Activated naive CD8-positive, alpha-beta T cell treated with anti-CD3 and anti-CD28 coated beads, Interleukin-2, amount 10 ng/mL, durations not matched to agents 7 days and 5 days (primary cell): ENCODE results near the gene RACGAP1. TPM values are rescaled to one million over a fixed set of nuclear protein-coding genes. Genes with fewer than 3 reads are reported as not detected.

Experiments
- ATAC-seq: fragments of 150-1000 bp; cut with Tn5 transposase; one replicate; pipeline ENCODE4 v1.10.0; 2021; ENCODE audit warnings: low read depth, moderate library complexity
- POLR2A ChIA-PET: fragments of 350-600 bp; sonication (Branson Sonifier 250); formaldehyde crosslinking; loops from one replicate; lab custom pipeline; 2021; ENCODE audit warnings: antibody characterized with exemption; lab: Charles Lee
- DNase-seq: peaks from one replicate; pipeline ENCODE4 v3.0.0; 2021
- H3K27ac Mint-ChIP-seq: one replicate; pipeline ENCODE4 v1.8.0; 2022; ENCODE audit warnings: mild to moderate bottlenecking, mixed read lengths
- H3K27me3 Mint-ChIP-seq: one replicate; pipeline ENCODE4 v1.8.0; 2022; ENCODE audit warnings: mild to moderate bottlenecking, moderate library complexity, mixed read lengths
- H3K36me3 Mint-ChIP-seq: one replicate; pipeline ENCODE4 v1.8.0; 2021; ENCODE audit warnings: mild to moderate bottlenecking, mixed read lengths
- H3K4me1 Mint-ChIP-seq: one replicate; pipeline ENCODE4 v1.8.0; 2021; ENCODE audit warnings: mixed read lengths
- H3K4me3 Mint-ChIP-seq: one replicate; pipeline ENCODE4 v1.8.0; 2022; ENCODE audit warnings: mild to moderate bottlenecking, moderate library complexity, mixed read lengths
- H3K9me3 Mint-ChIP-seq: one replicate; pipeline ENCODE4 v1.8.0; 2021; ENCODE audit warnings: mixed read lengths
- total RNA-seq, 2 experiments: library from RNA; stranded (reverse); gene quantifications; one replicate each; pipeline ENCODE4 v1.2.3, GENCODE V29; 2021

RACGAP1 gene
- total RNA-seq, 2 experiments from 2014 or later: 132 to 135 TPM

DNA sequence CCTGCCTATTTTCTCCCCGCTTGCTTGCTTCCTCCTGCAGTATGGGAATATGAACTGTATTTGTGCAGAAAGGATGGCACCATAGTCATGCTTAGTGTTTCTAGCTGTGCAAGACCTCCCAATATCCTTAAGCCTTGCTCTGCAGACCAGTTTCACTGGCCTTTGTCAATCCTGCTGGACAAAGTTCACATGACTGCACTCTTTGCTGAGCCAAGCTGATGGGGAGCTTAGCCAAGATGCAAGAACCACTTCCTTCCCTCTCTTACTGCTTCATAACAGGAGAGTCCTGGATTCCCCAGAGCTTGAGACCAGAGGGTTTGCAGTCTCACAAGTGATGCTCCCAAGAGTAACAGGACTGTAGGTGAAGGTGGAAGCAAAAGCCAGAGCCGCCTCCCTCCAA lies 35.9 kb upstream of the RACGAP1 start:
- DNase-seq: no peak
- Mint-ChIP-seq H3K4me3 (peak overlapping the region; percentile 46), H3K27ac (peak overlapping the region; percentile 76)

DNA sequence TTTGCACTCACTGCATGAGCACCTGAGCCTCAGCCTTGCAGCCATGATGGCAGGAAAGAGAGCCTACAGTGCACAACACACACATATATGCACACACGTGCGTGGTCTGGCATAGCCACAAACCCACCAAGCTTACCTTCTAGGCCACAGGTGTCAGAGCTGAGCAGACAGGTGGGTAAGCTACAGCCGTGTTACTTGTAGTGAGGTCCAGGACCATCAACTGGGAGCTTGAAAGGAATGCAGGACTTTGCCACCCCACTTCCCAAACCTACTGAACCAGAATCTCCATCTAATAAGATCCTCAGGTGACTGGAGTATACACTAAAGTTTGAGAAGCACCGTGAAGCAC lies 34.8 kb upstream of the RACGAP1 start:
- Mint-ChIP-seq H3K9me3 (no peaks in the 10 kb centered on the region), H3K4me1 (peaks cover 61% of the 10 kb centered on the region), H3K27ac (peak overlapping the region; percentile 91), H3K4me3 (peak overlapping the region; percentile 78), H3K36me3 (peaks cover 18% of the 10 kb centered on the region), H3K27me3 (peaks cover 4% of the 10 kb centered on the region)
- DNase-seq (no peak), ATAC-seq (no peak)
- POLR2A ChIA-PET: interaction anchor here (0.6 to 2.8 kb wide), 8 partner anchors 8 to 318 kb away, joined by 3 to 17 read pairs (median 6); partner anchors contain the start of genes CERS5, COX14, RACGAP1 and TMBIM6

More for the DNA sequence above, 35.9 kb upstream of the RACGAP1 start:
- Mint-ChIP-seq H3K4me1 (peaks cover 55% of the 10 kb centered on the region), H3K9me3 (no peaks in the 10 kb centered on the region), H3K36me3 (peaks cover 18% of the 10 kb centered on the region), H3K27me3 (peaks cover 4% of the 10 kb centered on the region)
- ATAC-seq: no peak
- POLR2A ChIA-PET: interaction anchor here (0.9 kb wide), 1 partner anchor 9 kb away, joined by 3 read pairs; no protein-coding TSS in a partner anchor

DNA sequence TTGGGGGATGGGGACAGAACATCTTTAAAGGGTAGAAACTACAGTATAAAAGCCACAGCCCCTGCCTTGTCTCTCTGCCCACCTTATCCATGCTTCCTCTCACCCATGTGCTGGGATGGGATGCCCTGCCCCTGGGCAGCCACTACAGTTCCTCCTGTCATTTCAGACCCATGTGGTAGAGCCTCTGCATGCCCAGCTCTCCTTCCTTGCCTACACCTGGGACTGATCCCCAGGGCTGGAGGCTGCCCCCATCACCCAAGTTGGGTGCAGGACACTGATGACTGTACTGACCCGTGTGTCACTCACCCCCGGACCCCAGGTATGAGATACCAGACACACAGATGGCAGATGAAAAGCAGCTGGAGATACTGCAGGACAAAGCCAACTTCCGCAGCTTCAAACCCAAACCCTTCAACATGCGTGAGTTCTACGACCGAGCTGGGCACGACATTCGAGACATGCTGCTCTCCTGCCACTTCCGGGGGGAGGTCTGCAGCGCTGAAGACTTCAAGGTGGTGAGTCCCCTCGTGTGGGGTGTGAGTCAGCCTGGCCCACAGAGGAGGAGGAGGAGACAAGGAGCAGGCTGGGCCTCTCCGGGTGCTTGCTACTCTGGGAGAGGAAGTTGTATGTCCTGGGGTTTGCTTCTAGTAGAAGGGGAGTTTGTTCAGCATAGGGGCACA lies 34.3 kb upstream of the RACGAP1 start:
- Mint-ChIP-seq H3K36me3 (peaks cover 18% of the 10 kb centered on the region), H3K4me3 (peak overlapping the region; percentile 78), H3K9me3 (no peaks in the 10 kb centered on the region), H3K27ac (peak overlapping the region; percentile 91), H3K27me3 (peaks cover 4% of the 10 kb centered on the region), H3K4me1 (peaks cover 61% of the 10 kb centered on the region)
- POLR2A ChIA-PET: interaction anchor here (0.6 to 2.8 kb wide), 15 partner anchors 9 to 318 kb away, joined by 3 to 17 read pairs (median 4); partner anchors contain the start of genes CERS5, COX14, RACGAP1 and SMARCD1
- DNase-seq (peak; percentile 74), ATAC-seq (peak; percentile 79)

DNA sequence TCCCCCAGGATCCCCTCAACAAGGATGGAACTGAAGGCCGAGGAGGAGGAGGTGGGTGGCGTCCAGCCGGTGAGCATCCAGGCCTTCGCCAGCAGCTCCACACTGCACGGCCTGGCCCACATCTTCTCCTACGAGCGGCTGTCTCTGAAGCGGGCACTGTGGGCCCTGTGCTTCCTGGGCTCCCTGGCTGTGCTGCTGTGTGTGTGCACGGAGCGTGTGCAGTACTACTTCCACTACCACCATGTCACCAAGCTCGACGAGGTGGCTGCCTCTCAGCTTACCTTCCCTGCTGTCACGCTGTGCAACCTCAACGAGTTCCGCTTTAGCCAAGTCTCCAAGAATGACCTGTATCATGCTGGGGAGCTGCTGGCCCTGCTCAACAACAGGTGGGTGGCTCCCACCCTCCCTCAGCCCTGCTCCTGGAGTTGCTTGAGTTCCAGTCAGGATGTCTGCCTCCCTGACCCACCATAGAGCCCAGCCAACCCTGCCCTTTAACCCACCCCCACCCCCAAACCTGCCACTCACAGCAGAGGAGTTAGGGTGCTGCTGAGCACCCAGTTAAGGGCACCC lies 33.5 kb upstream of the RACGAP1 start:
- Mint-ChIP-seq H3K4me1 (peaks cover 61% of the 10 kb centered on the region), H3K4me3 (peak overlapping the region; percentile 78), H3K36me3 (peaks cover 17% of the 10 kb centered on the region), H3K9me3 (no peaks in the 10 kb centered on the region), H3K27me3 (peaks cover 5% of the 10 kb centered on the region), H3K27ac (peak overlapping the region; percentile 91)
- peak; percentile 63 for DNase-seq
- peak; percentile 53 for ATAC-seq
- POLR2A ChIA-PET: interaction anchor here (0.6 to 2.8 kb wide), 13 partner anchors 12 to 317 kb away, joined by 3 to 17 read pairs (median 4); partner anchors contain the start of genes CERS5, COX14, RACGAP1 and SMARCD1

DNA sequence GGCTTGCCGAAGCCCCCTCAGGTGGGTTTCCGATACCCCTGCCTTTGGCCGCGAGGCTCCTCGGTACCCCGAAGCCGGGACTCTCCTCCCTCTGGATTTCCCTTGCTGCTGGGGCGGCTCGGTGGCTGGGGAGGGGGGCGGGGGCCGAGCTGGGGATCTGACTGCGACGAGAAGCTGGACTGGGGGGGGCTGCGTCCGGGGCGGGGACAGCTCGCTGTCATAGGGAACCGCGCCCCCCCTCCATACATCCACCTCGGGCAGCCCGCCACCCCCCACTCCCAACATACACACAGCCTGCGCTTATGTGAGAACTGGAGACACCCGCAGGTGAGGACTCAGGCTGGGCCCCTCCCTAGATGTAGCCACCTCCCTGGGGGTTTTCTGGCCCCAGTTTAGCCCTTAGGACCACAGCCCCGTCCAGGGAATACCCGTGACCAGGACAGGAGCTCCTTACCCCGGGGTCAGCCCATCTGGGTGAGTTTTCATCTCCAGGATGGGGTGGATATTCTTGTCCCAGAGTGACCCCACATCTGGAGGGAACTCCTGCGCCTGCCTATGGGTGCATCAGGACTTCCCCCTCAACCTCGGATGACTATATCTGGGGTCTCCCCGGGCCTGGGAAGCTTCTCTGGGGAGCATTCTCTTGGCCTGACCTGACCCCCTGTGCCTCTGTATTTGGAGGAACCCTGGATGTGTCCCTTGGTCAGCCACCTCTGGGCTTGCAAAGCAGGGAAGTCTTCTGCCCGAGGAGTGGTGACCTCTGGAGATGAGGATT lies 32.8 kb upstream of the RACGAP1 start:
- peak overlapping the region; percentile 78 for H3K4me3 Mint-ChIP-seq
- no peaks in the 10 kb centered on the region for H3K9me3 Mint-ChIP-seq
- POLR2A ChIA-PET: interaction anchor here (0.5 to 2.8 kb wide), 9 partner anchors 11 to 317 kb away, joined by 3 to 17 read pairs (median 4); partner anchors contain the start of genes CERS5, RACGAP1 and TMBIM6
- H3K36me3 Mint-ChIP-seq: peaks cover 14% of the 10 kb centered on the region
- DNase-seq (peak; percentile 51), ATAC-seq (no peak)
- H3K27ac Mint-ChIP-seq: peak overlapping the region; percentile 91
- peaks cover 59% of the 10 kb centered on the region for H3K4me1 Mint-ChIP-seq
- peaks cover 7% of the 10 kb centered on the region for H3K27me3 Mint-ChIP-seq

DNA sequence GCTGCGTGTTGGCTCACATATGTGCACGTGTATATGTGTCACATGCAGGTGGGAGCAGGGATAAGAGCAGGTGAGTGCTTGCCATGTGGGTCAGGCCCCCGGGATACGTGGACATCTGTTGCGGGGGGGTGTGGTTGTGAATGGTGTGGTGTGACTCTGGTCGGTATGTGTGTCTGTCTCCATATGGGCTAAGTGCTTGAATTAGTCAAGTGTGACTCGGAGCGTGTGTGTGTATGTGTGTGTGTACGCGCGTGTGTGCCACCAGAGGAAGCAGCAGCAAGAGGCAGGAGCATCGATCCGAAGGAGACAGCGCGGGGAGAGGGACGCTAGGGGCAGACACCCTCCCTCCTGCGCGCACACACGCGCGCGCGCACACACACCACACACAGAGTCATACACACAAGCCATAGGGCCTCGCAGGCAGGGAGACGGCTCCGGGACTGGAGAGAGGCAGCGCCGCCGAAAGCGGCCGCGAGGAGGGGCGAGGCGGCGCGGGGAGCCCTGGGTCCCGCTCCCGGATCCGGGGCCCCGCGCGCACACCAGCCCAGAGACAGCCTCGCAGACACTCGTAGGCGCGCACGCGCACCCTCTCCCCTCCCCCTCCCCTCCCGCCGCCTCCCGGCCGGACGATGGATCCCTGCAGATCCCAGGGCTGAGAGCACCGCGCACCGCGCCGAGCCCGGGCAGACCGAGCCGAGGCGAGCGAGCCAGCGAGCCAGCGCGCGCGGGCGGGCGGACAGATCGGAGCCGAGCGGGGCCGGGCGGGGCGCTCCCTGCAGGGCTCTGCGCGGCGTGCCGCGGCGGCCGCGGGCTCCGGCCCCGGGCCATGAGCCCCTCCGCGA lies 31.9 kb upstream of the RACGAP1 start, which contains the start of gene ASIC1:
Gene ASIC1, plus strand, starts transcription at position 597 of the 842 bp plus-strand sequence. CDS start 1,171 bp downstream, outside the sequence.
- Mint-ChIP-seq H3K4me1 (peaks cover 53% of the 10 kb centered on the region), H3K36me3 (peaks cover 13% of the 10 kb centered on the region), H3K4me3 (peak within 1 kb of the TSS; percentile 88), H3K9me3 (no peaks in the 10 kb centered on the region), H3K27me3 (peaks cover 14% of the 10 kb centered on the region), H3K27ac (peak within 1 kb of the TSS; percentile 91)
- POLR2A ChIA-PET: interaction anchor here (0.8 to 2.8 kb wide), 4 partner anchors 28 to 110 kb away, joined by 3 to 10 read pairs (median 6); partner anchors contain the start of genes CERS5 and SMARCD1
- ATAC-seq (peak; percentile 38), DNase-seq (peak; percentile 78)

DNA sequence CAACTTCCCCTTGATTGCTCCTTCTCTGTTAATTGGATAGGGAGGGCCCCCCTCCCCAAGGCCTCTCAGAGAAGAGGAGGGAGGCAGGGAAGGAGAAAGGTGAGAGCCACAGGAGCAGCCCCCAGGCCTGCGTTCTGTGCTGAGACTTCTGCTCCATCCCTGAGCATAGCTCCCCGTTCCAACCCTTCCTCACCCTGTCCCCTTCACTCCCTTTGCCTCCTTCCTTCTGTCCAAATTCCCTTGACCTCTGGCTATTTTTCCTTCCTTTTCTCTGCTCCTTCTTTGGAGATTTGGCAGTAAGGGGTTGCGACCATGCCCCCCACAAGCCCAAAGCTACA lies 31.3 kb upstream of the RACGAP1 start:
- peaks cover 20% of the 10 kb centered on the region for H3K27me3 Mint-ChIP-seq
- H3K27ac Mint-ChIP-seq: peak overlapping the region; percentile 84
- peaks cover 7% of the 10 kb centered on the region for H3K36me3 Mint-ChIP-seq
- DNase-seq: no peak
- no peaks in the 10 kb centered on the region for H3K9me3 Mint-ChIP-seq
- no peak for ATAC-seq
- H3K4me1 Mint-ChIP-seq: peaks cover 49% of the 10 kb centered on the region
- POLR2A ChIA-PET: interaction anchor here (1.1 to 1.8 kb wide), 4 partner anchors 17 to 89 kb away, joined by 4 to 7 read pairs (median 6); partner anchors contain the start of gene SMARCD1
- H3K4me3 Mint-ChIP-seq: peak overlapping the region; percentile 88

DNA sequence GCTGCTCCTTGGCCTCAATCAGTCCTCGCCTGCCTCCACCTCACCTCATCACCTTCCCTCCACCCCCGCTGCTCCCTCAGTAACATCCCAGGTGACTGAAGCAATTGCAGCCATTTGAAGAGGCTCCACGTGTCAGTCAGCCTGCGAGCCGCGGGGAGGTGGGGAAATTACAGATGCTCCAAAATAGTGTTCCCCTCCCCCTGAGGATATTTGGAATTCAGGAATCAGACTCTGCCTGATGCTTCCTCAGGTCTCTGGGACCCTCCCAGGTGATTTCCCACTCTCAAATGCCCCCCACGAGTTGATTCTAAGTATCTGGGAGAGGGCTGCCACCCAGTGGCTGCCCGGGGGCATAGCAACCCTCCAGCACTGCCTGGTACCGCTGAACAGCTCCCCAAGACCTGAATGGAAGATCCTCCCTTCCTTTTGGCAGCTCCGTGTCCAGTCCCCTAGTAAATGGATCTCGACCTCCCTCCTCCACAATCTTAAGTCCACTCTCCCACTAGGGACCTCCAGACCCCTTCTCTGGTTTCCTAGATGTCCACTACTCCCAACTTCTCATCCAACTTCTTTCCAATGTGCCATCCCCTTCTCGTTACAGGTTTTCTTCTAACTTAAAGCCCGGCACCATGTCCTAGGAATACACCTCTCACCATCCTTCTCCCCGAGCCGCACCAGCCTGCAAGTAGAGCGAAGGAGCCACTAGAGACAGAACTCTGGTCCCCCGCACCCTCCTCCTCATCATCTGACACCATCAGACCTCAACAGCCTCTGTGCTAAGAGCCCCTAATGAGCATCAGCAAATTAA lies 30.7 kb upstream of the RACGAP1 start:
- DNase-seq (peak; percentile 72), ATAC-seq (no peak)
- peak overlapping the region; percentile 21 for H3K4me3 Mint-ChIP-seq
- peaks cover 26% of the 10 kb centered on the region for H3K27me3 Mint-ChIP-seq
- H3K36me3 Mint-ChIP-seq: peaks cover 1% of the 10 kb centered on the region
- POLR2A ChIA-PET: interaction anchor here (1.1 to 1.8 kb wide), 4 partner anchors 16 to 89 kb away, joined by 4 to 7 read pairs (median 6); partner anchors contain the start of gene SMARCD1
- no peaks in the 10 kb centered on the region for H3K9me3 Mint-ChIP-seq
- H3K4me1 Mint-ChIP-seq: peaks cover 44% of the 10 kb centered on the region
- no peak overlapping the region for H3K27ac Mint-ChIP-seq

DNA sequence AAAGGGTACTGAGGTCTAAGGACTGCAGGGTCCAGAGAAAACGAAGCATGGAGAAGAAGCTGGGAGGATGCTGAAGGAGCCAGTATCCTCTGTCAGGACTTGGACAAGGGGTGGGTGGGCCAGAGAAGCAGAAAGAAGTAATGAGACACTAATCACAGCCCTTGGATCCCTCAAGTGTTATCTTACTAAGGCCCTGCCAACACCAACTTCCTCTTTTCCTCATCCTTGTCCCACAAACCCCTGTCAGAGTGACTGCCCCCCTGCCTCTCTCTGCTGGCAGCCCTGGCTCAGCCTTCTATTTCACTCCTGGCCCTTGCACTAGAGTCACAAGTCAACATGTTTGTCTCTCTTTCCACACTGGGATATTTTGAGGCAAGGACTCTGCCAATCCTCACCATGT lies 28.3 kb upstream of the RACGAP1 start:
- DNase-seq (no peak), ATAC-seq (no peak)
- Mint-ChIP-seq H3K4me1 (peaks cover 22% of the 10 kb centered on the region), H3K9me3 (no peaks in the 10 kb centered on the region), H3K27me3 (peaks cover 46% of the 10 kb centered on the region), H3K27ac (no peak overlapping the region), H3K36me3 (peaks cover 1% of the 10 kb centered on the region), H3K4me3 (no peak overlapping the region)
- POLR2A ChIA-PET: no interaction called here

DNA sequence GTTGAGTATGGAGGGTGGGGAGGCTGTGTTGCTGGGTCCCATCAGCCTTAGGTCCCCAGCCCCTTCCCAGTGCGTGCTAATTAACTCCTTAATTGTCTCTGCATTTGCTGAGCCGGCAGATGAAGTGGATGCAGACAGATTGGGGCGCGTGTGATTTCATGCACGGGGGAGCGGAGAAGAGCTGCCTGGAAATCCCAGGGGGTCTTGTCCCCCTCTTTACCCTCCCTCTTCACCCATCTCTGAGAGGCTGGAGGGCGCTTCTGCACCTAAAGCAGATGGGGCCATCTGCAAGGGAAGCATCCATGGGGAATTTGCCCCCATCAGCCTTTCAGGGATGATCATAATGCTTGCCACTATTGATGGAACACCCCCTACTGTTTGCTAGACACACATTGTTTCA lies 27.7 kb upstream of the RACGAP1 start:
- peaks cover 48% of the 10 kb centered on the region for H3K27me3 Mint-ChIP-seq
- DNase-seq (no peak), ATAC-seq (no peak)
- no peak overlapping the region for H3K4me3 Mint-ChIP-seq
- peaks cover 18% of the 10 kb centered on the region for H3K4me1 Mint-ChIP-seq
- H3K27ac Mint-ChIP-seq: no peak overlapping the region
- POLR2A ChIA-PET: no interaction called here
- H3K36me3 Mint-ChIP-seq: peaks cover 1% of the 10 kb centered on the region
- H3K9me3 Mint-ChIP-seq: no peaks in the 10 kb centered on the region

DNA sequence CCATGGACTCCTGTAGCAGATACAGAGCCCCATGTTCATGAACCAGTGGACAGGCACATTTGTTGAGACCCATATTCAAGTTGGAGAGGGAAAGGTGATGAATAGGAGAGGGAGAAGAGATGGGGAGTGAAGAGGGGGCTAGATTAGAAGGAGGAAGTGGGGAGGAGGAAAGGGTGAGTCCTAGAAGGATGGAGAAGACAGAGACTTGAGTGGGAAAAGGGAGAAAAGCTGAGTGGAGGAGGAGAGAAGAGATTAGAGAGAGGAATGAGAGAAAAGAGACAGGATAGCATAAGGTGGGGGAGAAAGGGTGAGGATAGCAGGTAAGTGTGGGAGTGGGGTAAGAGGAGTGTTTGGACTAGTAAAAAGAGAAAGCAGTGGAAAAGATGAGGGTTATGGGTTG lies 27.2 kb upstream of the RACGAP1 start:
- POLR2A ChIA-PET: no interaction called here
- no peak overlapping the region for H3K27ac Mint-ChIP-seq

More for the DNA sequence above, 27.2 kb upstream of the RACGAP1 start:
- Mint-ChIP-seq H3K9me3 (no peaks in the 10 kb centered on the region), H3K36me3 (peaks cover 1% of the 10 kb centered on the region), H3K4me3 (no peak overlapping the region), H3K4me1 (peaks cover 18% of the 10 kb centered on the region), H3K27me3 (peaks cover 48% of the 10 kb centered on the region)
- ATAC-seq: no peak
- no peak for DNase-seq
